Aortic smooth muscle cell (primary cell): ENCODE measurements around the gene IFNL1. TPM values are rescaled to one million over a fixed set of nuclear protein-coding genes. Genes with fewer than 3 reads are reported as not detected.

Experiments
- total RNA-seq: library from RNA; depleted of rRNA; stranded (reverse); fragments of >200 nt; gene quantifications from 2 replicates; pipeline ENCODE4 v1.2.3, GENCODE V29; 2014

The IFNL1 gene
- total RNA-seq: not detected in 2 replicates

DNA sequence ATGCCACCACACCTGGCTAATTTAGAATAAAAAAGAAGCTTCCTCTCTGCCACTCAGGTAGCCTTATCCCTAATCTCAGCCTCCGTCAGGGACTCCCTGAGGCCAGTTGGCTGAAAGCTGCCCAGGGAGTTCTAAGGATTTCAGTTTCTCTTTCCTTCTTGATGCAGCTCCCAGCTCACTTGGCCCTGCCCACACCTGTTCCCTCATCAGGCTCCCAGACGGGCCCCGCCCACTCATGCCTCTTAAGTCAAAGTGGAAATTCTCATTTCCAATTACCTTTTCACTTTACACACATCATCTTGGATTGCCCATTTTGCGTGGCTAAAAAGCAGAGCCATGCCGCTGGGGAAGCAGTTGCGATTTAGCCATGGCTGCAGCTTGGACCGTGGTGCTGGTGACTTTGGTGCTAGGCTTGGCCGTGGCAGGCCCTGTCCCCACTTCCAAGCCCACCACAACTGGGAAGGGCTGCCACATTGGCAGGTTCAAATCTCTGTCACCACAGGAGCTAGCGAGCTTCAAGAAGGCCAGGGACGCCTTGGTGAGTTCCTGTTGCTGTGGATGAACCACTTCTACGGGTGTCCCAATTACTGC is at the start of gene IFNL1:
IFNL1 (plus strand) TSS at position 353 of the 591 bp plus-strand sequence; CDS start at position 368, 15 bp downstream.

DNA sequence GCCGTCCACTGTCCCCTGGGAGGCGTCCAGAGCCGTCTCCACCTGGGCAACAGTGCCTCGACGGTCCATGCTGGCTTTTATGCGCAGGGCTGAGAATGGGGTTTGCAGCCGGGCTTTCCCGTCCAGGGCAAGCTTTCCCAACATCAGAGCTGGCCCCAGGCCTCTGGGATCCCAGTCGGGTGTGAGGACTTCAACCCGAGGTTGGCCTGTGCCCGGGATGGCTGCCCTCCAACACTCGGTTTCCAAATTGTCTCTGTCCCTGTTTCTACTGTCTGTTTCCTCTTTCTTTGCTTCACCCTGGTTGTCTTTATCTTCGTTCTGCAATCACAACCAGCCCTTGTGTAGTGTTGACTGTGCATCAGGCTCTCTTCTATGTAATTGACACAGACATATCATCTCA is 47.4 kb upstream of the IFNL1 start, which contains the start of gene IFNL4:
IFNL4 (minus strand) TSS at position 51 of the 400 bp plus-strand sequence.

DNA sequence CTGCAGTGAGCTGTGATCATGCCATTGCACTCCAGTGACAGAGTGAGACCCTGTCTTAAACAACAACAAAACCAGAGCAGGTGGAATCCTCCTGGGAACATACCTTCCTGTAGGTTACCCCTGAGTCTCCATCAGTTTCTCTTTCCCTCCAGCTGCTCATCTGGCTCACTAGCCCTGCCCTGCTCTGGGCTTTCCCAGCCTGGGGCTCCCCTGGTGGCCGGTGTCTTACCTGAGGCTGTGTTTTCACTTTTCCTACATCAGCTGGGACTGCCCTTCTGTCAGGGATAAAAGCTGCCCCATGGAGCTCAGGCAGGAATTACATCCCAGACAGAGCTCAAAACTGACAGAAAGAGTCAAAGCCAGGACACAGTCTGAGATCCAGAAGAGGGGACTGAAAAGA is 28.1 kb upstream of the IFNL1 start, which contains the start of gene IFNL2:
IFNL2 (plus strand) TSS at position 312 of the 400 bp plus-strand sequence. CDS start 173 bp downstream, outside the sequence.

DNA sequence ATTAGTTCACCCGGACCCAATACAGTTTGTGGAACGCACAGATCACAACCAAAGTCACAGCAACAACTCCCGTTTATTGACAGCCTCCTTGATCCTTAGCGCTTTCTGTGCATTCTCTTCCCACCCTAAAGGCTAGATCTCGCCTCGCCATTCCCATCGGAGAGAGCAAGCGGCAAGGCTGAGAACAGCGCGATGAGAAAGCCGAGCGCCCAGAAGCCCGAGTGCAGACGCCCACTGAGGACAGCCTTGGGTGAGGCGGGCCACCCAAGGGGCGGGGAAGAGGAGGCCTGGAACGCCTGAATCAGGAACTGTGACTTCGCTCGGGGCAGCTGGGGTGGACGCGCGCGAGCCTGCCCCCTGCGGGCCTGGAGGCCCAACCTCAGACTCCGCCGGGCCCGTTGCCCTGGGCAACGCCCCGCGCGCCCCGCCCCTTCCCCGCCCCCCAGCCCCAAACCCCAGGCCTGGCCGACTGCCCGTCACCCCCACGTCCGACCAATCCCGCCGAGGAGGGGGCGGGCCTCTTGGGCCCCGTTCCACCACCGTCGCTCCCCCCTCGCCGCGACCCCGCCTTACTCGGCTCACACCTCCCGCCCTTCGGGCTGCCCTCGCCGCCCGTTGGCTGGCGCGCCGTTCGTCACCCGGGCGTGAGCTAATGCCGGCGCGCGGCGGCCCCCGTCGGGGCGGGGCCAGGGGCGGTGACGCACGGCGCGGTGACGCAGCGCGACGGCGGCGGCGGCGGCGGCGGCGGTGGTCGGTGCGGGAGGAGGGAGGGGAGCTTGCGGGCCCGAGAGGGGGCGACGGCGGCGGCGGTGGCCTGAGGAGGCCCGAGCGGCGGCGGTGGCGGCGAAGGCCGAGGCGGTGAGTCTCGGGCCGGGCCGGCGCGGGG is 45.8 kb downstream of the IFNL1 start, which contains the start of gene SAMD4B:
SAMD4B (plus strand) TSS at position 703 of the 886 bp plus-strand sequence. CDS start 14,473 bp downstream, outside the sequence.

Other genes starting within 250 kb of the IFNL1 start
- 0.12 TPM in 1 of 2 replicates, not detected in the other for gene ACP7, start 212.0 kb upstream of the IFNL1 start, total RNA-seq
- 3.7 and 4.7 TPM in 2 replicates for gene PAK4, start 170.6 kb upstream of the IFNL1 start, total RNA-seq
- gene NCCRP1, start 99.4 kb upstream of the IFNL1 start, total RNA-seq: not detected in 2 replicates
- gene SYCN, start 92.1 kb upstream of the IFNL1 start, total RNA-seq: not detected in 2 replicates
- gene IFNL3, start 51.4 kb upstream of the IFNL1 start, total RNA-seq: not detected in 2 replicates
- not detected in 2 replicates for gene IFNL4, start 47.6 kb upstream of the IFNL1 start, total RNA-seq
- not detected in 2 replicates for gene IFNL2, start 28.0 kb upstream of the IFNL1 start, total RNA-seq
- gene LRFN1, start 24.5 kb downstream of the IFNL1 start, total RNA-seq: under 0.01 TPM in 1 of 2 replicates, not detected in the other
- gene GMFG, start 39.6 kb downstream of the IFNL1 start, total RNA-seq: 0.87 and 2.6 TPM in 2 replicates
- 33.6 and 40.2 TPM in 2 replicates for gene SAMD4B, start 46.0 kb downstream of the IFNL1 start, total RNA-seq
- gene PAF1, start 94.7 kb downstream of the IFNL1 start, total RNA-seq: 44.8 and 65.8 TPM in 2 replicates
- 13.9 and 14.5 TPM in 2 replicates for gene MED29, start 95.0 kb downstream of the IFNL1 start, total RNA-seq
- gene ZFP36, start 110.4 kb downstream of the IFNL1 start, total RNA-seq: 2.5 and 5.2 TPM in 2 replicates
- gene PLEKHG2, start 116.3 kb downstream of the IFNL1 start, total RNA-seq: 18.1 and 29.5 TPM in 2 replicates
- gene RPS16, start 139.5 kb downstream of the IFNL1 start, total RNA-seq: 38.5 and 131 TPM in 2 replicates
- 58.9 and 87.9 TPM in 2 replicates for gene SUPT5H, start 149.2 kb downstream of the IFNL1 start, total RNA-seq
- gene TIMM50, start 184.4 kb downstream of the IFNL1 start, total RNA-seq: 50.5 and 68.8 TPM in 2 replicates
- 0.06 TPM in 1 of 2 replicates, not detected in the other for gene DLL3, start 202.5 kb downstream of the IFNL1 start, total RNA-seq
- not detected in 2 replicates for gene SELENOV, start 218.7 kb downstream of the IFNL1 start, total RNA-seq
- 3.4 and 4.2 TPM in 2 replicates for gene EID2B, start 236.4 kb downstream of the IFNL1 start, total RNA-seq
- gene EID2, start 243.8 kb downstream of the IFNL1 start, total RNA-seq: 10.1 and 11.9 TPM in 2 replicates